Effector CD4-positive, alpha-beta T cell (primary cell): ENCODE measurements around the gene AKT1.

Experiments used
- DNase-seq: peaks from one replicate; pipeline ENCODE4 v3.0.0-alpha.2; 2020

Gene AKT1

GRCh38 chr14:104798300-104799243, 3.0 kb upstream of the AKT1 start:
- DNase-seq = no peak

DNA sequence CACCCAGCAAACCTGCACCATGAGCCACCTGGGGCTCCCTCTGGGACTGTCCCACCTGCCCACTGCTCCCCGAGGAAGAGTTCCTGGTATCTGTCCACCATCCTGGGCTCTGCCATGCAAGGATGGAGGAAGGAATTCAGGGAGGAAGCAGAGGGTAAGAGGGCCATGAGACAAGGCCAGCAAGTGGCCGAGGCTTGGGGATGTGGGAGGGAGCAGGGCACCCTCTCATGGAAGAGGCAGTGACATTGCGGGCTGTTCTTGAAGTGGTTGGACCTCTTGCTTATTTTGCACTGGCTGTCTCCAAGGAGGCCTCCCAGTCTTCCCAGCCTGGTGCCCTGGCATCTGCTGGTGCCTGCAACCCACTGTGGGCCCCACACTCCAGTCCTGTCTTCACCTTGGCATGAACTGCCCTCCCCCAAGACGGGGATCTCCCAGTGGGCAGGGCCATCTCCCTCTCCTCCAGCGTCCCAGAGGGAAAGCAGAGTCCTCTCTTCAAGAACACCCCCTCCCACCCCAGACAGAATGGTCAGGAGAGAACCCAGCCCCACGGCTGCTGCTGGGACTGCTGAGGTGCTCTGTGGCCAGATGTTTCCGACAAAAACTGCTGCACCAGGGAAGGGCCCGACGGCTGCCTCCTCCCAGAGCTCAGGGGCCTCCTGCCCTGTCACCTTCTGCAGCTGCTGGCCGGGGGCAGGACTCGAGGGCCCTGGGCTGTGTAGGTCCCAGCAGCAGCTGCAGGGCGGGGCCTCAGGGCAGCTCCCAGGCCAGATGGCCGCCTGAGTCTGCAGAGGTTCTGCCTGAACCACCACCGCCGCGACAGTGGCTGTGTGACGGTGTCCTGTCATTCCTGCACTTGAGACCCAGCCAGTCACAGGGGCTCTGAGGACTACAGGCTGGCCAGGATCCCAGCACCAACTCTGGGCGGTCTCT, 1.8 kb upstream of the AKT1 start:
- no peak for DNase-seq

GRCh38 chr14:104796687-104797081, 1.1 kb upstream of the AKT1 start:
- no peak for DNase-seq

DNA sequence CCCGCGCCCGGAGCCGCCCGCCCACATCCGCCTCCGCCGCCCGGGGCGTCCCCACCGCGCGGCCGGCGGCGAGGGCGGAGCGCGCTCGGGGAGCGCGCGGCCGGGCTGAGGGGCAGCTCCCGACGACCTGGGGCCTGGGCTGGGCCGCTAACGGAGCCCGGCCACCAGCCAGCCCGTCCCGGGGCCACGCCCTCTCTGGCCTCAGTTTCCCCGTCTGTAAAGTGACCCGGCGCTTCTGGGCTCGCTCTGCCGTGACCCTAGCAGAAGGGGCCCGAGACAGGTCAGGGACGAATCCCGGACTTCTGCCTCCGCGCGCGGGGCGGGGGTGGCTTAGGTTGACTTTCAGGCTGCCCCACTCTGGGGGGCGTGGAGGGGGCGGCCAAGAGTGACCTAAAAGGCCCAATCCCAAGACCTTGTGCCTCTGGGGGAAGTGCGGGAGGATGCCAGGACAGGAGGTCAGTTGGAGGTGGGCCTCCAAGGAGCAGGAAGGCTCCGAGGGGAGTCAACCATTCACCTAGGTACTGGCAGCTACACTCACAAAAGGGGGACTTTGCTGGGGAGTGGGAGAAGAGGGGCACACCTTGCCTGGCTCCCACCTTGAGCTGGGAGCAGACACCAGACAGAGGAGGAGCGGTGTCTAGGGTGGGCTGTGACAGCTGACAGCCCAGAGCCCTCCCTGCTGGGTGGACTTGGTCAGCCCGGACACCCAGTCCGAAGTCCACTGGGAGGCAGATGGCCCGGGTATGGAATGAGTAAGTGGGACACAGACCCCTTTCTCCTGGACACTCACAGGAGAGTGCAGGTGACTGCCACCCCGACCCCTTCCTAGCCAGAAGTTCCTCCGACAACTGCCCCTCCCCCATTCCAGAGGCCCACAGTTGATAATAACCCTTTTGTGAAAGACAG, 486 bp upstream of the AKT1 start:
- peak; percentile 47 for DNase-seq

DNA sequence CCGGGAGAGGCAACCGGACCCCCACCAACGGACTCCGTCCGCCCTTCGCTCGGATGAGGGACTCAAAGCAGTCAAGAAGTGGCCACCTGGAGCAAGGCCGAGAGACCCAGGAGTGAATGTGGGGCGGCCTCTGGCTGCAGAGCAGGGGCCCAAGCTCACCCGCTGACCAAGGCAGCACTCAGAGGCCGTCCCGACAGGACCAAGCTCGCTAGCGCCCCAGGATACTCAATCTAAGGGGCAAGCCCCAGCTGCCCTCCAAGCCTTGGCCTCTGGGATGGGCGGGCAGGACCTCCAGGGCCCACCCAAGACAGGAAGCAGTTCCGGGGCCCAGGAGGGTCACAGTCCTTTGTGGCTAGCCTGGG, 936 bp downstream of the AKT1 start:
- DNase-seq = no peak

DNA sequence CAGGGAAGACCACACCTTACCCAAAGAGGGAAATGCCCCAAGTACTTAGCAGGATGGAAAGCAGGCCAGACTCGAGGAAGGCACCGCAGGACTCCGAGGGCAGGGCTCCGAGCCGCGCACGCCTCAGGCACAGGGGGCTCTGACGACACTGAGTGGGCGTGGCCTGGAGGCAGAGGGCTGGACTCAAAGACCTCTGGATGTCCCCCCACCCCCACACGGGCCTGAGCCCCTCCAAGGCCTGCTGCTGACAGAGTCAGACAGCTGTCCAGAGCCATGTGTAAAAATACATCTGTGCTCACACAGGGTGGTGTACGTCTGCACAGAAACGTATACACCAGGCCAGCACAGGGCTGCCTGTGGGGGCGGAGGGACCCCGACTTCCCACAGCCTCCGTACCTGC, 1.4 kb downstream of the AKT1 start:
- no peak for DNase-seq

DNA sequence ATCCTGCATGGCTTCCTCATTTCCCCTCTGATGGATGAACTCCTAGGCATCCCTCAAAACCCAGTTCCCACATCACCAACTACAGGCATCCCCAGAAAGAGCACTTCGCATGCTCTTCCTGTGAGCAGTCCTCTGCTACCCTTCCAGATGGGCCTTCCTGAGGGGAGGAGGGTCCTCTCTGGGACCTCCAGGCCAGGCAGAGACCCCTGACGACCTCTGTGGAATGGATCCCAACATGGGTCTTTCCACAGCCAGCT, 1.9 kb downstream of the AKT1 start:
- no peak for DNase-seq

DNA sequence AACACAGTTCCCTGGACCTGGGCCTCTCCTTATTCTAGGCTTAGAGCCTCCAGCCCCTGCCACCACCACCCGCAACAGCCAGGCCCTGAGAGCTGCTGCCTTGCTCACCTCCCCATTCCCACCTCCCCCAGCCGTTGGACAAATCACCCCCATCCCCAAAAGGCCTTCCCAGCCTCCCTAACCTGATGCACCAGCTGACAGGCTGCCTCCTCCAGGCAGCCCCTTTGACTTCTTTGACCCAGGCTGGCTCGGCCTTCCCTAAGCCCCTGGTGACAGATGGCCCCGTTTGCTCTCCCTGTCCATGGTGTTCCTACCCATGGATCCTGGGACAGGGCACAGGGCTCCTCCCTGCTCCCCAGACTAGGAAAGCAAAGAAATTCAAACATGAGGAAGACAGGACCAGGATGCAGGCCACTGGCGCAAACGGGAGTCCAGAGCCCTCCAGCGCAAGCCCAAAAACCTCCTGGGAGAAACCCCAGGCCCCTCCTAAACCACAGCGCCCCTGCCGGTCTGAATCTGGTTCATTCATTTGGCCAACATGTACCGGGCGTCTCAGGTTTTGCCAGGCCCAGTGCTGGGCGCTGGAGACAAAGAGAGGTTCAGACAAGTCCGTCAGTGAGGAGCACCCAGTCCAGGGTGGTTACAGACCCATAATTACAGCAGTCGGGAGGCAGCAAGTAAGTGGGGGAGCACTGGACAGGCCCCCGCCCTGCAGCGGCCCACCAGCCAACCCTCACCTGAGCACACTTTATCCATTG, 2.4 kb downstream of the AKT1 start:
- no peak for DNase-seq

DNA sequence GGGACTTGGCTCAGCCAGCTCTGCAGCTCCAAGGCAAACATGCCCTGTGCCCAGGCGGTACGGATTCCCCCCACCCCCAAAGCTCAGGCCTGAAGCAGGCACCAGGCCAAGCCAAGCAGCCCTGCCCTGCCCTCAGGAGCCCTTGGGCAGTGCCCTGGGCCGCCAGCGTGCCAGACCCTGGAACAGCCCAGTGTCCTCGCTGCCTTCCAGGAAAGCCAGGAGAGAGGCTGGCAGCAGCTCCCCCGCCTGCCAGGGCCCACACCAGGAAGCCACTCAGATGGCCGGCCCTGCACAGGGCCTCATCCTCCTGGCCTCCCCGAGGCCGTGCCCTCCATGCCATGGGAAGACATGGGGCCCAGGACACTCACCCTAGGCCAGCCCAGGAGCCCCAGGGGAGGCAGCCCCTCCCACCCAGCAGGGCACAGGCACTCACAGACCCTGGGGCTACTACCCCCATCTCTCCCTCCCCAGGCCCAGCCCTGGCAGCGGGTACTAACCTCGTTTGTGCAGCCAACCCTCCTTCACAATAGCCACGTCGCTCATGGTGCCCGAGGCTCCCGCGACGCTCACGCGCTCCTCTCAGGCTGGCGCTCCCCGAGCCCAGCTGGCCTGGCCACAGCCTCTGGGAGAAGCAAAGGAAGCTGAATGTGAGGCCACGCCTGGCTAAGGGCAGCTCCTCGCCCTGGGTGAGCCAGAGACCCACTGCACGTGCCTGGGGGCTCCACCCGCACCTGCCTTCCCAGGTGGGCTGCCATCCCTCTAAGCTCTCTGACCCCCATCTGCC, 3.3 kb downstream of the AKT1 start:
- DNase-seq = no peak

GRCh38 chr14:104791425-104791824, 4.1 kb downstream of the AKT1 start:
- DNase-seq = no peak

- DNase-seq = no peak
Measured at GRCh38 chr14:104789752-104790743, 5.5 kb downstream of the AKT1 start.

DNA sequence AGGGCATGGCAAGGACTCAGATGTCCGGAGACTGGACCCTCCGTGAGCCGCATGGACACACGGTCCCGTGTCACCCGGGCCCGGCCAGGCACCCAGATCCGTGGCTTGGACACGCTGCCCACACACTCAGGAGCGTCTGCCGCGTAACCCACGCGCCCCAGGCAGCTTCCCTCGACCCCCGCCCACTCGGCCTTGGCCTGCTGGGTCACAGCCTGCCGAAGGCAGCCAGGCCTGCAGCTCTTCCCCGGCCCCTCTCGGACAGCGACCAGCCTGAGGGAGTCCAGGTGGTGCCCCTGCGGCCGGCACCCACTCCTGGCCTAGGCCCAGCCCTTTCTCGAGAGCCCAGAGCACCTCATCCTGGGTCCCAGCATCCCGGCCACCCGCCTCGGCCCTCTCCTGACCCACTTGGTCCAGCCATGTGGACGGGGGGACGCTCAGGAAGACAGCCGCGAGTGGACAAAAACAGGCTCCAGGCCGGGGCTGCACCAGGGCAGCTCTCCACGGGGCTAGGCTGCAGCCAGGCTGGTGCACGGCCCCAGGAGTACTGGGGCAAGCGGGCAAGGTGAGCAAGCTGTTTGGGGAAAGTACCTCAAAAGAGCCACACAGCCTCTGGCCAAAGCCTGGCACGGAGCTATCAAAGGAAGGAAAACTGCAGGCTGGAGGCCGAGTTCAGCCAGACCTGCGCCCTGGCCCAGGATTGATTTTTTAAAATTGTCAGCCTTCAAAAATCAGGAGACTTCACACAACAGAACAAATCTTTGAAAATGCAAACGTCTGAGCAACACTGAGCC, 6.5 kb downstream of the AKT1 start:
- DNase-seq = no peak

DNA sequence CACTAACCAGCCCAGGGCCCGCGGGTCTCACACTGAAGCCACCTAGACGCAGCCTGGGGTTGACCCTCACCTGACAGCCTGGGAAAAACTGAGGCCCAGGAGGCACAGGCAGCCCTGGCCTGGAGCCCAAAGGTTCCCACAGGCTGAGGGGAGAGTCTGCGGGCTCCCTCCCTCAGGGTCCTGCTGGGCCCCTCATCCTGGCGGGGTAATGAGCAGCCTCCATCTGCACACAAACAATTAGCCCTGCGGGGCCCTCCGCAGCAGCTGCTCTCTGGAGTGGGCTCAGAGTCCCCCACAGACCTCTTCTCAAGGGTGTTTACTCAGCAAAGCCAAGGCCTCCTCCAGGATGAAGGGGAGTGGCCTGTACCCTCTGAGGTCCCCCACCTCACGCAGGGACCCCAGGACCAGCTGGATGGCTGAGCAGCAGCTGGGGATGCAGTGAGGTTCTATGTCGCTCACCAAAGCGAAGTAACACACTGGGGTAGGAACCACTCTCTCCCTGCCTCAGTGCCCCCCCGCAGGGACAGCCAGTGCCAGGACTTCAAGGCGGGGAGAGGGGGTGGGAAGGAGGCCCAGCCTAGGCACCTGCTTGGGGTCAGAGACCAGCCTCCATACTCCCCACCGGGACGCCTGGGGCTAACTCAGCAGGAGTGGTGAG, 7.3 kb downstream of the AKT1 start:
- no peak for DNase-seq

DNA sequence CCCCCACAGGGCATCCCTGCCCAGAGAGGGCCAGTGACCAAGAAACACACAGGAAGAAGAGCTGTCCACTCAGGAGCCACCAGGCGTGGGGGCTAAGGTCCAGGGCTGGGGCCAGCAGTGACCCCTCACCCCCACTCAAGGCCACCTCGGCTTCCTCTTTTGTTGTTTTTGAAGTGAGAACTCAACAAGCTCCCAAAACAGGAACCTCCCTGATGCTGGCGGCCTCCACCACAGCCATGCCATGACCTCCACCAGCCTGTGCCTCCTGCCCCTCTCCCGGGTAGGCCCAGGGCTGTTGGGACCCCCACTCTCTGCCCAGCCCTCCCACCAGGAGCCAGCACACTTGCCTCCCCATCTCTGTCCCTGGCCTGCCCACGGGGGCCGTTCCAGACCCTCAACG, 7.8 kb downstream of the AKT1 start:
- DNase-seq = no peak

DNA sequence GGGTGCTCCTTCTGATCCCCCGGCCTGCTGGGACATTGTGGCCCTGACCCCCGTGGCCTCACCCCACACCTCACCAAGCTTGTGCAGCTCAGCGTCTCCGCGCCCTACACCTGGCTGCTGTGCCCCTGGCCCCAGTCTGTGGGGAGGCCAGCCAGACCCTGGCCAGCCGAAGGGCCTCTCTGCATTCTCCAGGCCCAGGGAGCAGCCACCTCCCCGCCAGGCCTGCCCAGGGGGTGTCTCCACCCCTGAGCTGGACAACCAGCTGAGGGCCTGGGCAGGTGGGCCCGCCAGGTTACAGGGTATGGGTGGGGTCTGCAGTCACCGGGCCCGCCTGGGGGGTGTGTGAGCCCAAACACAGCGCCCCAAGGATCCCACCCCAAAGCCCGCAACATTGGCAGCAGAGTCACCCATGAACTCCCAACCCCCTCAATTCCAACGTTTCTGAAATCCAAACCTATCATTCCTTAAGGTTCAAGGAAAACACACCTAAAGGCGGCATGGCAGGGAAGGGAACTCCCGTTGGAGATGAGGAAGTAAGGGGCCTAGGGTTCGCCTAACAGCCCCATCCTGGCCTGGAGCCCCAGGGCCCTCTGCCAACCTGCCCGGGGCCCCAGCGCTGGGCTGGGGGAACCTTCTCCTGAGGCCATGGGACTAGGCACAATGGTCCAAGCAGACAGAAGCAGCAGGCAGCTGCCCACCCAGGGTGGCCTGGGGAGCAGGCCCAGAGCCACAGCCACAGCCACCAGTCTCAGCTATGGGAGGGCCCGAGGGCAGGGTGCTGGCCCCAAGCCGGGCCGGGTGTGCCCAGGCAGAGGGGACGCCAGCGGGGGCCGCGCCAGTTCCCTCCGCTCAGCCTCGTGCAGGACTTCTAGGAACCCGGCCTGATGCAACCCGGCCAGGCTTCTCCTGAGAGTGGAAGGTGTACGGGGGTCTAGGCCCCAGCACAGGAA, 8.5 kb downstream of the AKT1 start:
- DNase-seq = no peak

DNA sequence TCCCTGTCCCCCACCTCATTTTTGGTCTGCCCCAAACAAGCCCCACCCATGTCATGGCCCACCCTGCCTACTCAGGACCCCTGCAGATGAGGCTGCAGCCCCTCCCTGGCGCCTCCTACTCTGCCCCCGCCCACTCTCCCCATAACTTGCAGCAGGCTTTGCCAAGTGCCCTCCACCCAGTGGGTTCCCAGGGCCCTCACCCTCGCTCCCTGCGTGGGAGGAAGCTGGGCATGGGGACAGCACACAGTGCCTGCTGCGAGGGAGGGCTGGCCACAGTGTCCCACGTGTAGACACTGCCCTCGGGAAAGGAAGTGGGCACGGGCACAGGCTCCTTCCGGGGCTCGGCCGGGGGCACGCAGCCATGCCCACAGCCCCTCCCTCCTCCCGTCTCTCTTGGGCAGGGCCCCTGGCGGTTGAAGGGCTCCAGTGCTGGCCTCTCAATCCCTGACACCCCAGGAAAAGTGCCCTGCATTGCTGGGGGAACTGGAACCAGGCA, 9.4 kb downstream of the AKT1 start:
- no peak for DNase-seq

DNA sequence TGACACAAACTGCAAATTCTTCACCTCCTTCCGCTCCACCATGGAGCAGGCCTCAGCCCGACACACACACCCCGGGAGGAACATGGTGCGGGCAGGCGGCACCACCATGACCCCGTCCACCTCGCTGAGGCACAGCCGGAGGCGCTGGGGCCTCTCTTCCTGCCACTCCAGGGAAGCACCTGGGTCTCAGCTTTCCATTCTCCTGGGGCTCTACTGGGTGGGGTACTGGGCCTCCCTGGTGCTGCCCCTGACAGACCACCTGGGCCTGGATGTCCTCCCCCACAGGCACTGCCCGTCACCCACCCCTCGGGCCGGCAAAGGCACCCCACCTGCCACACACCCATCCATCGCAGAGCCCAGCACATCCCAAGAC, 9.9 kb downstream of the AKT1 start:
- DNase-seq = no peak
